HG02852 (cell line): ENCODE measurements around the gene EID3.
A peak's percentile ranks its signal among the peaks of the same experiment; 100 is the strongest.
"Not testable (repeated sequence)": the region's sequence is repeated elsewhere in the genome, so short reads cannot be mapped to it uniquely, and the experiment has no call there.

ENCODE experiments used
- ATAC-seq: cut with Tn5 transposase; IDR thresholded peaks from one replicate; pipeline ENCODE4 v1.9.1; 2021; ENCODE audit warnings: mild to moderate bottlenecking, moderate library complexity; ENCODE audit not compliant: unreplicated experiment

The EID3 gene

DNA sequence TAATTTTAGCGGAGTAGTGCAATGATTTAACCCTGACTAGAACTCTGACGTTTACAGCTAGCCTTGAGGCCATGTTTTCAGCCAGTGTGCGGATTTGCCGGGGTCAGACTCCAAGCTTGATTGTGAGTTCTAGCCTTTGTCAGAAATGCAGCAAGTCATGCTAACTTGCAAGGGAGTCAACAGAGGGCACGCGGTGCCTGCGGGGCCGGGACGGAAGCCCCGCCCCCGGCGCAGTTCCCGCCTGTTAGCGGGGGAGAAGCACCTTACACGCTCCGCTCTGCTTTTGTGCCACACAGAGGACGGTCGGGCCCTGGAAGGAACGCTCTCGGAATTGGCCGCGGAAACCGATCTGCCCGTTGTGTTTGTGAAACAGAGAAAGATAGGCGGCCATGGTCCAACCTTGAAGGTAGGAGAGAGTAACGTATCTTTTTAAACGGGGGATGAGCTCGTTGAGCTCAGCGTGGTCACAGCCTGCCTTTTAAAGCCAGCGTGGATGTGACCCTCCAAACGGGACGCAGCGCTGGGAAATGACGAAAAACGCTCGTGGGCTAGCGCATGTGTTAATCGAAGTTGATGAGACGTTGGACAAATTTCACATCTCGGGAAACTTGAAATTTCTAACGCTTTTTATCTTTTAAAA, 14.8 kb upstream of the EID3 start:
- peak; percentile 41 for ATAC-seq

DNA sequence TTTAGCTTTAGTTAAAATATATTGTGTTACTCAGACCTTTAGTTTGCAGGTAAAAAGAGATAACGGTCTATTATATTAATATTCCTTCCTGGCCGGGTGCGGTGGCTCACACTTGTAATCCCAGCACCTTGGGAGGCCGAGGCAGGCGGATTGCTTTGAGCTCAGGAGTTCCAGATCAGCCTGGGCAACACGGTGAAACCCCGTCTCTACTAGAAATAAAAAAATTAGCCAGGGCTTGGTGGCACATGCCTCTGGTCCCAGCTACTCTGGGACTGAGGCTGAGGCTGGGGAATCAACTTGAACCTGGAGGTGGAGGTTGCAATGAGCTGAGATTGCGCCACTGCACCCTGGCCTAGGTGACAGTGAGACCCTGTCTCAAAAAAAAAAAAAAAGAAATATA, 13.2 kb upstream of the EID3 start:
- no peak for ATAC-seq

DNA sequence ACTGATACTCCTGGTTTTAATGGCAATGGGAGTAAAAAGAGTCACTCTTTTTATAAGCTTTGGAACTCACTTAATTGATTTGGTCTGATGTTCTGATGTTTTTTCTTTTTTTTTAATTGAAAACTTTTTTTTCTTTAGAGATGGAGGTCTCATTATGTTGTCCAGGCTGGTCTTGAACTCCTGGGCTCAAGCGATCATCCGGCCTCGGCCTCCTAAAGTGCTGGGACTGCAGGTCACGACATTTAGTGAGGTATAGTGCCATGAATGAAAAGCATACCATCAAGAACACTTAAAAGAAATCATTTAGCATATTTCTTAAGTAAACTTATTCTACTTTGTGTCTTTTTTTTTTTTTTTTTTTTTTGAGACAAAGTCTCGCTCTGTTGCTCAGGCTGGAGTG, 12.7 kb upstream of the EID3 start:
- no peak for ATAC-seq

DNA sequence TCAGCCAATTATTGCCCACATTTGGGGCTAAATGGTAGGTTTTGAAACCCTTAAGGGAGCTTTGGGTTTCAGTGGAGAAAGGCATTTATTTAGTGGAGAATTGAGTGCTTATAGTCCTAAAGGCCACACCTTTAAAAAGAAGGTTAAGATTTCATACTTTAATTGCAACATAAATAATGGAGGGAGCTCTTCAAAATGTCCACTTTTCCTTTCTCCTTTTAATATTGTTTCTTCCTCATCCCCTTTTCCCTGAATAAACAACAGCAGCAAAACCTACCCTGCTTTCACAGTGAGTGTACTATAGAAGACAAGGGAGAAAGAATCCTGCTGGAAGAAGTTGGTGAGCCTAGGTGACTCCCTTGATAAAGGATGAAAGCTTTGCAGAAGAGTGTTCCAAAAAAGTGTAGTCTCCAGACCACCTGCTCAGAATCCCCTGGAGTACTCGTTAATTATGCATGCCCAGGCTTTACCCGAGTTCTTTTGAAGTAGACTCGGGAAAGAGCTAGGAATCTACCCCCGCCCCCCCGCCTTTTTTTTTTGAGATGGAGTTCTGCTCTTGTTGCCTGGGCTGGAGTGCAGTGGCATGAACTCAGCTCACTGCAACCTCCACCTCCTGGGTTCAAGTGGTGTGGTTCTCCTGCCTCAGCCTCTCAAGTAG, 11.5 kb upstream of the EID3 start:
- ATAC-seq: no peak

DNA sequence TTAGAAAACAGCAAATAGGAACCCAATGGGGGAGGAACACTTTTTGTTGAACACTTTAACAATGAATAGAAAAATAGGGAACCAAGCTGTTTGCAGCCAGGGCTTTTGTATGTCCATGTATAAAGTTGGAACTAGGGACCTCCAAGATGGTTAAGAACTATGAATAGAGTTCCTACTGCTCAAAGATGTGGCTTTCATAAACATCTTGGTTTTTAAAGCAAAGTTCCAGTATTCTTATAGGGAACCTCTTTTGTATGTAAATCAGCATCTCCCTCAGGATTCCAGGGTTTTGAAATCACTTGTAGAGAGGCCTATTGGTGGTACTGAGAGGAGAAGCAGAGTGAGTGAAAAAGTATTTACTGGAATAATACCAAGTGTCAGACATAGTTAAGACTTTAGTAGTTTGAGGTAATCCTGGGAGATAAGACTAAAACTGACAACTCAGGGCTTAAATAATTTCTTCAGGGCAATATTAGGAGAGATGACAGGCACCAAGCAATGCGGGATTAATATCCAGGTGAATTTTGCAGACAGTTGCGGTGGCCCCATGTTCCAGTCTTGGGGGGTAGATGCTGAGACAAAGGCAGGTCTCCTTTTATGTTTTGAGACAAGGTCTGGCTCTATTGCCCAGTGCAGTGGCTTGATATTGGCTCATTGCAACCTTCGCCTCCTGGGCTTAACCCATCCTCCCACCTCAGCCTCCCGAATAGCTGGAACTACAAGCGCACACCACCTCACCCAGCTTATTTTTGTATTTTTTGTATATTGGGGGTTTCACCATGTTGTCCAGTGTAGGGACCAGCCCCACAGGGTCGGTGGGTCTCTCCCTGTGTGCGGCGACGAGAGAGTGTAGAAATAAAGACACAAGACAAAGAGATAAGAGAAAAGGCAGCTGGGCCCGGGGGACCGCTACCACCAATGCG, 10.4 kb upstream of the EID3 start:
- ATAC-seq: no peak

DNA sequence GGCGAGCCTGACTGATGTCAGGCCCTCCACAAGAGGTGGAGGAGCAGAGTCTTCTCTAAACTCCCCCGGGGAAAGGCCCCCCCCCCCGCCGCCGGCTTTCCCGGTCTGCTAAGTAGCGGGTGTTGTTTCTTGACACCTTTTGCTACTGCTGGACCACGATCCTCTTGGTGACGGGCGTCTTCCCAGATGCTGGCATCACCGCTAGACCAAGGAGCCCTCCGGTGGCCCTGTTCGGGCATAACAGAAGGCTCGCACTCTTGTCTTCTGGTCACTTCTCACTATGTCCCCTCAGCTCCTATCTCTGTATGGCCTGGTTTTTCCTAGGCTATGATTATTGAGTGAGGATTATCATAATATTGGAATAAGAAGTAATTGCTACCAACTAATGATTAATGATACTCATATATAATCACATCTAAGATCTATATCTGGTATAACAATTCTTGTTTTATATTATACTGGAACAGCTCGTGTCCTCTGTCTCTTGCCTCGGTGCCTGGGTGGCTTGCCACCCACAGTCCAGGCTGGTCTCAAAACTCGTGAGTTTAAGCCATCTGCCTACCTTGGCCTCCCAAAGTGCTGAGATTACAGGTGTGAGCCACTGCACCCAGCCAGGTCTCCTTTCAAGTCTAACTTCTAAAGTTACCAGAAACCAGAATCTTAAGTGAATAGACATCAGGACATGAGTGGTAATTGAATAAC, 9.2 kb upstream of the EID3 start:
- not testable (repeated sequence) for ATAC-seq

DNA sequence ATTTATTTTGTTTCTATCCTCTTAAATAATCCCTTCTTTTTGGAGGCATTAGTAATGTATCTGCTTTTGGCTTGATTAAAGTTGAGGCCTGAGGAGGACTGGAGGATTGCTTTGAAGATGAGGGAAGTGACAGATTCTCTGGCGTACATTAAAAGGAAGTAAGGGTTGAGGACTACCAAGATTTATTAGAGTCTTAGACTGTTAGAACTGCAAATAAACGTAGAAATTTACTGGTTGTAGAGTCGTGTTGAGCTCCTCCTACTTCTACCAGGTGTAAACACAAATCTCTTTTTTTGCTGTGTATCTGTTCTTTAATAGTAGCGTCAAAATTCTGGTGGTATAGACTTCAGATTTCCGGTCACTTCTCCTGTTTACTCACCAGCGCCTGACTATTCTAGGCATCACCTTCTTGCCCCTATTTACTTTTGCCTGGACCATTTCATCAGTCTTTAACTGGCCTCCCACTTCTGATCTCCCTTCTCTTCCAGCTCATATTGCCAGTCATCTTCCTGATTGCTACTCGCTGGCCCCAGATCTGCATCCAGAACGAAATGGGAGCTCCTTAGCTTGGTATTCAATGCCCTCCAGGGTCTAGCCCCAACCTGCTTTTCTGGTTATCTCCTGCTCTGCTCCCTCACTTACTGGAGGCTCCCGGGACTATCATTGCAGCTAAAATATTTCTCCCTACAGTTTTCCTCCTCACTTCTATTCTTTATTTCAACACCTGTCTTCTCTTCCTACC, 8.4 kb upstream of the EID3 start:
- no peak for ATAC-seq

DNA sequence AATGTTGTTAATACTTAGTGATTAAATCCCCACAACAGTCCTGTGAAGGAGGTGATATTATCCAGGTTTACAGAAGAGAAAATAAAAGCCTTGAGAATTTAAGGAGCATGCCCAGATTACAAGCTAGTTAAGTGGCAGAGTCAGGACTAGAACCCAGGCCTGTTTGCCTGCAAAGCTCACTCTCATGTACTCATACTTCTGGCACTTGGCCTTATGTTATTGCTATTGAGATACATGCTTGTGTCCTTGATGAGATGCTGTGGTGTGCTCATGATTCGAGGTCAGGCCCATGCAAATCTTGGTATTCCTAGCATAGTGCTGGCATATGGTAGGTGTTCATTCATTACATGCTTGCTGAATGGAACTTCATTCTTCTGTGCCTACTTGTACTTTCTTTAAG, 7.6 kb upstream of the EID3 start:
- no peak for ATAC-seq

DNA sequence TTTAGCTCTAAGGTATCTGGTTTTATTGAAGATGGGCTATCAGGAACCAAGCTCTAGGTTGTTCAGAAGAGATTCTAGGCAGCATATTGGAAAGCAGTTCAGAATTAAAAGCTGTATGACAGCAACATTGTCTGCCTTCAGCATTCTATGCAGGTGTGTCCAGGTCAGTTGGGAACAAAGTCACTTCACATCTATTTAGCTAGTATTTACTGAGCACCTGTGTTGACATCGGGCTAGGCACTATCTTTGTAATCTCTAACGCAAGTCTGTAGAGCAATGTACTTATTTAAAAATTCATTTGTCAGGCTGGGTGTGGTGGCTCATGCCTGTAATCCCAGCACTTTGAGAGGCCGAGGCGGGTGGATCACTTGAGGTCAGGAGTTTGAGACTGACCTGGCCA, 6.8 kb upstream of the EID3 start:
- no peak for ATAC-seq

DNA sequence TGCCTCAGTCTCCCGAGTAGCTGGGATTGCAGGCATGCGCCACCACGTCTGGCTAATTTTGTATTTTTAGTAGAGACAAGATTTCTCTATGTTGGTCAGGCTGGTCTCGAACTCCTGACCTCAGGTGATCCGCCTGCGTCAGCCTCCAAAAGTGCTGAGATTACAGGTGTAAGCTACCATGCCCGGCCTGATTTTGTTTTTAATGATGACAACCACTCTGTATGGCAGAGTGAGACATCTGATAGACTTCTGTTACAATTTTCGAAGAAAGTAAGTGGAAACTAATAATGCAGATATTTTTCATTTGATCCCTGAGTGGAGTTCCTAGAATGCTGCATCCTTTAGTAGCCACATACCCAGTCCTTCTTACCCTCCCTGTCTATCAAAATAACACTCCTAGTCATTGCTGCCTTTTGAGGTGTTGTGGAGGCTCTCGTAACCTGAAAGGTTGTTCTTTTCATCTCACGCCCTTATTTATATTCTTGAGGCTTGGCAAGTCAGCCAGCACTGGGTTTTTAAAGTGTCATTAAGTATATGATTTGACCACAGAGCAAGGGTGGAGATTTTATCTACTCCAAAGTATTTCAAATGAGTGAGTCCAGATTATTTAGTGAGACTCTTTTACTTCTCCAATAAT, 5.9 kb upstream of the EID3 start:
- no peak for ATAC-seq

DNA sequence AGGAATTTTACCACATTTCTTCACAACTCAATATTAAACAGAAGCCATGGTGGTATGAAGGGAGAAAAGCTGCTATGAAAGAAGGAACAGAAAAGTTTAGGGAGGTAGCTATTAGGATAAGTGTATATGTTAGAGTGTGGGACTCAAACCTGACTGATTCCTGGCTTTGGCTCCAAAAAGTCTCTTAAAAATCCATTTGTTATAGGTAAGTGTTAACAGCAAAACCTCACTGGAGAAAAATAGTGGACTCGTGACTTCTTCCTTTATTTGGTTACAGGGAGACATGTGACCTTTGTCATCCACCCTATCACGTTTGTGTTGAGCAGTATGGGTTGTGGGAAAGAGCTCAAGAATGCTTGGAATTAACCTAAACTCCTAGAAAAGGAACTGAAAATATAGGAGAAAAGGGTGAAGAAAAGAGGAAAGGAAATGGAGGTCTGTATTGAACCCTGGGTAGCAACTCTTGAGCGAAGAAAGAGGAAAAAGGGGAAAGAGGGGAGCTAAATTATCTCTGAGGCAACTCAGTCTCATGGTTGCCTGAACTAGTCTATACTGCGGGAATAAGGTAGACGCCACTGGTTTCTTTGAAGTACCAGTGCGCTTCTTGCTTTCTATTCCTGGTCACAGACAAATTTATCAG, 3.6 kb upstream of the EID3 start:
- no peak for ATAC-seq

DNA sequence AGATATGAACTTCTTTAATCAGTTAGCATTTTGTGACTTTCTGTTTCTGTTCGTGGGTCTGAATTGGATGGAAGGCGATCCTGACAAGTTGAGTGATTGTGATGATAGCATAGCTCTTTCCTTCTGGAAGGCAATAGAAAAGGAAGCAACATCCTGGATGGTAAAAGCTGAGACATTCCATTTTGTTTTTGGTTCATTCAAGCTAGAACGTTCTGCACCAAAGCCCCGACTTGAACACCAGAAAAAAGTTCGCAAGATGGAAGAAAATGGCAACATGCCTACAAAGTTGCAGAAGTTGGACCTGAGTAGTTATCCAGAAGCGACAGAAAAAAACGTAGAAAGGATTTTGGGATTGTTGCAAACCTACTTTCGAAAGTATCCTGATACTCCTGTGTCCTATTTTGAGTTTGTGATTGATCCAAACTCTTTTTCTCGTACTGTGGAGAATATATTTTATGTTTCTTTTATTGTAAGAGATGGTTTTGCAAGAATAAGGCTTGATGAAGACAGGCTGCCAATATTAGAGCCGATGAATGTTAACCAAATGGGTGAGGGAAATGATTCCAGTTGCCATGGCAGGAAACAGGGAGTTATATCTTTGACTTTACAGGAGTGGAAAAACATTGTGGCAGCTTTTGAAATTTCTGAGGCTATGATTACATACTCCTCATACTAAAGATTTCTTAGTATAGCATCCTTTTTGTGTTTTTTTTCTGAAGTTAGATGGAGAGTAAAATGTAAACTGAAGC, 896 bp downstream of the EID3 start:
- ATAC-seq: no peak

DNA sequence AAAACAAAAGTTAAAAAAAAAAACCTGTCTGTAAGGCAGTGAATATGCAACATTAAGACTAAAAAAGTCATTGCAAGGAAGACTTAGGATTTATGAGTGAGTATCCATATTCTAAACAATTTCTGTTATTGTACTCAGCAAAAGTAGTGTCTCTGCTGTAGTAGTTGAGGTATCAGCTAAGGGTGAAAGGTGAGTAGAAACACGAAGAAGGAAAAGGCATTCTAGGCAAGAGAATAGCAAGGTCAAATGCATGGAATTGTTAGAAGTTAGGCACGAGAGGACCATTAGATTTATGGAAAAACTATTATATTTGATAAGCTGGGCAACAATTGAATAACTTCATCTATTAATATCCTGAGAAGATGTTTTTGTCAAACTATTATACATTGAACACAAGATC, 1.8 kb downstream of the EID3 start:
- no peak for ATAC-seq

DNA sequence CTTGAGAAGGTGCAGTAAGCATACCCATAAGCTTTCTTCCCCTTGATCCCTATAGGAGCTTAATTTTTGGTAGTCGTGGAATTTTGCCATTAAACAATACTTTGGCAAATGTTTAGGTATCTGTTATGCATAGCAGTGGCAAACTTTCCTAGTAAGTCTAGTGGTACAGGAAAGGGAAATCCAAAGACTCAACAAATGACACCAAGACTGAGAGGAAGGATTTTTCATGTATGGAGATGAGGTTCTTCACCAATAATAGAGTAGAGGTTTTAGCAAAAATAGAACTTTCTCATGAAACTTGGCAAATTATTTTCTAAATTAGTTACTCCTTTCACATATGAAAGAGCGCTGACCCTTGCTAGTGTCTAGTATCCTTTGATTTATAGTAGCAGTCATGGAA, 2.8 kb downstream of the EID3 start:
- no peak for ATAC-seq

DNA sequence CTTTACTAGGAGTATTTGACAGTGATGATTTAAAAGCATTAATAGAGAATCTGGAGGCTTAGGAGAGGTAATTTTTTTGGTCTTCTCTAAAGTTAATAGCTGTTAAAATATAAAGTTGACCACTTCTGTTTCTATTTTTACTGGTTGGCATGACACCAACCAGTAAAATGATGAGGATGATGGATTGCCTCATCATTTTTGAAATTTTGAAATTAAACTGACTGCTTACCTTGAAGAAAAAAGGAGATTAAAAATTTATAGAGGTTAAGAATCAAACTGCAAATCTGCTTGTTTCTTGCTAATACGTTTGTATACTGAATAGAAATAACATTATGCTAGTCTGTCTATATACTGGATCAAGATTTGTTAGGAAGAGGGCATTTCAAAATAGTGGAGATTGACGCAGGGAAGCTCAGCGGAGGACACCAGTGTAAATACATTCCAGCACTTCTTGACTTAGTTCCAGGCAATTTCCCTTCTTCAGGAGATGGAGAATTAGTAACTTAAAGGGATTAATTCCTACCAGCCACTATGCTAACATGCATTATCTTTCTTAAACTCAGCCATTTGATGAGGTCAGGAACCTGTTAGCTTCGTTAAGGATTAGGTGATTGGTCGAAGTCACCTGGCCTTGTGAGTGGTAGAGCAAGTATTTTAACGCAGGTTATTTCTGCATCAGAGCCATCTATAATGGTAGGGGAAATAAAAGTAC, 3.6 kb downstream of the EID3 start:
- ATAC-seq: no peak

DNA sequence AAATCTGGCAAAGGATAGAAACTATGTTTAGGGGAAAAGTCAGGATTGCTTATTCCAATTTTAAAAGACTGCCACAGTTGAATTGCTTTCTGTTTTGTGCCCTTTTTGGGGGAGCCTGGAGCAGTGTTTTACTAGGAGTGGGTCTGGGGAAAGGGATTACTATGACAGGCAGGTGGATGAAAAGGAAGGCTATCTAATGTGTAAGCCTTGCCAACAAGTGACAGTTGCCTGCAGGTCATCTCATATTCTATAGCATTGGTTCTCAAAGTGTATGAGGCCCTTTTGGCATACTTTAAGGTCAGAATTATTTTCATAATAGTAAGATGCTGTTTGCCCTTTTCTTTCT, 4.1 kb downstream of the EID3 start:
- ATAC-seq: no peak

DNA sequence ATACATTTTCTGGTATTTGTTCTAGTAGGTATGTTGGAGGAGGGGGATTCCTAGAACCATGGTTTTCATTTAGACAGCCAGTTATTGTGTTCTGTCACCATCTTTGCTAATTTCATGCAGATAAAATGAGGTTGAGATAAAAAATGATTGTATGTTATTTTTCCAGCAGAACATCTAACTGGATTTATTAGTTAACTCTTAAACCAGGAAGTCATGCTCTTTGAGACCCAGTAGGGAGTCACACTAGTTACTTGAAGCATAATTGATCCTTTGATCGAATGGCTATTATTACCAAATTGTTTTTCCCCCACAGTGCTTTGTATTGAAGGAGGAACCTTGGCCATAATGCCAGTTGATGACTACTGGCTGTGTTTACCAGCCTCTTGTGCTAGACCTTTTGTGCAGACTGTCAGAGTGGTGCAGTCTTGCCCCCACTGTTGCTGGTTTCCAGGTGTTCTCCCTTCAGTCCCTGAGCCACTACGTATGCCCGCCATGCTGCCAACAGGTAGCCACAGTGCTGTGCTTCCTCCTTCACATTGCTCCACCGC, 6.0 kb downstream of the EID3 start:
- ATAC-seq: no peak
